Progenitor cell of endocrine pancreas (in vitro differentiated cells): Measurements from ENCODE around the gene RAB11FIP4. TPM values are rescaled to one million over a fixed set of nuclear protein-coding genes. Genes with fewer than 3 reads are reported as not detected.
"Not testable (repeated sequence)": the region's sequence is repeated elsewhere in the genome, so short reads cannot be mapped to it uniquely, and the experiment has no call there.

Experiments used
- DNase-seq: peaks from one replicate; pipeline ENCODE4 v3.0.0; 2021; ENCODE audit warnings: low spot score; ENCODE audit not compliant: unreplicated experiment
- H3K27ac Mint-ChIP-seq: 2 replicates; pipeline ENCODE4 v1.8.0; 2021; ENCODE audit warnings: mild to moderate bottlenecking, moderate library complexity, mixed read lengths
- H3K27me3 Mint-ChIP-seq: 2 replicates; pipeline ENCODE4 v1.8.0; 2021; ENCODE audit warnings: mixed read lengths
- H3K36me3 Mint-ChIP-seq: 2 replicates; pipeline ENCODE4 v1.8.0; 2022; ENCODE audit warnings: mixed read lengths; ENCODE audit not compliant: insufficient read depth
- H3K4me1 Mint-ChIP-seq: 2 replicates; pipeline ENCODE4 v1.8.0; 2021; ENCODE audit warnings: low read depth, mixed read lengths
- H3K4me3 Mint-ChIP-seq: 2 replicates; pipeline ENCODE4 v1.8.0; 2021; ENCODE audit warnings: low read depth, mild to moderate bottlenecking, moderate library complexity, mixed read lengths
- H3K9me3 Mint-ChIP-seq: 2 replicates; pipeline ENCODE4 v1.8.0; 2021; ENCODE audit warnings: low read depth, mixed read lengths
- CTCF ChIP-seq: fragments of 200-600 bp; sonication (generic); IDR thresholded peaks from one replicate; pipeline ENCODE4 v1.5.0; 2021; ENCODE audit warnings: antibody characterized with exemption, mild to moderate bottlenecking; ENCODE audit not compliant: unreplicated experiment
- total RNA-seq: library from RNA; stranded (reverse); gene quantifications from 2 replicates; pipeline ENCODE4 v1.2.1, GENCODE V29; 2021

Gene RAB11FIP4
- total RNA-seq, 1 donor from 2014 or later = 65.5 TPM

GRCh38 chr17:31439716-31440115, 48.2 kb downstream of the RAB11FIP4 start:
- Mint-ChIP-seq H3K9me3 (no peaks in the 10 kb centered on the region), H3K27ac (no peak overlapping the region), H3K4me1 (peaks cover 8% of the 10 kb centered on the region), H3K27me3 (peaks cover 5% of the 10 kb centered on the region), H3K4me3 (no peak overlapping the region), H3K36me3 (no peaks in the 10 kb centered on the region)
- no peak for TF ChIP-seq CTCF
- DNase-seq = no peak

GRCh38 chr17:31442276-31442675, 50.8 kb downstream of the RAB11FIP4 start:
- no peak overlapping the region for H3K4me3 Mint-ChIP-seq
- H3K36me3 Mint-ChIP-seq = no peaks in the 10 kb centered on the region
- peaks cover 8% of the 10 kb centered on the region for H3K4me1 Mint-ChIP-seq
- H3K27ac Mint-ChIP-seq = no peak overlapping the region
- no peaks in the 10 kb centered on the region for H3K9me3 Mint-ChIP-seq
- no peak for DNase-seq
- no peak for TF ChIP-seq CTCF
- peaks cover 5% of the 10 kb centered on the region for H3K27me3 Mint-ChIP-seq

GRCh38 chr17:31442856-31443255, 51.4 kb downstream of the RAB11FIP4 start:
- not testable (repeated sequence) for H3K9me3 Mint-ChIP-seq, H3K27me3 Mint-ChIP-seq

GRCh38 chr17:31443386-31443785, 51.9 kb downstream of the RAB11FIP4 start:
- Mint-ChIP-seq H3K27me3 (peaks cover 5% of the 10 kb centered on the region), H3K4me1 (peaks cover 6% of the 10 kb centered on the region), H3K36me3 (no peaks in the 10 kb centered on the region), H3K9me3 (no peaks in the 10 kb centered on the region), H3K4me3 (no peak overlapping the region), H3K27ac (no peak overlapping the region)
- TF ChIP-seq CTCF = no peak
- no peak for DNase-seq

More at GRCh38 chr17:31442856-31443255, 51.4 kb downstream of the RAB11FIP4 start:
- not testable (repeated sequence) for DNase-seq, H3K4me3 Mint-ChIP-seq, H3K36me3 Mint-ChIP-seq, H3K27ac Mint-ChIP-seq, H3K4me1 Mint-ChIP-seq

GRCh38 chr17:31444026-31444425, 52.6 kb downstream of the RAB11FIP4 start:
- Mint-ChIP-seq H3K4me1 (peaks cover 6% of the 10 kb centered on the region), H3K4me3 (no peak overlapping the region), H3K9me3 (no peaks in the 10 kb centered on the region), H3K27me3 (peaks cover 3% of the 10 kb centered on the region), H3K27ac (no peak overlapping the region), H3K36me3 (no peaks in the 10 kb centered on the region)
- no peak for DNase-seq
- TF ChIP-seq CTCF = no peak

GRCh38 chr17:31446195-31446967, 54.9 kb downstream of the RAB11FIP4 start:
- no peak for DNase-seq
- no peaks in the 10 kb centered on the region for H3K36me3 Mint-ChIP-seq
- H3K4me1 Mint-ChIP-seq = peaks cover 2% of the 10 kb centered on the region
- H3K4me3 Mint-ChIP-seq = no peak overlapping the region
- TF ChIP-seq CTCF = no peak
- no peaks in the 10 kb centered on the region for H3K9me3 Mint-ChIP-seq
- H3K27me3 Mint-ChIP-seq = no peaks in the 10 kb centered on the region
- H3K27ac Mint-ChIP-seq = no peak overlapping the region
